ENCODE measurements around the gene RNU6-1.

DNA sequence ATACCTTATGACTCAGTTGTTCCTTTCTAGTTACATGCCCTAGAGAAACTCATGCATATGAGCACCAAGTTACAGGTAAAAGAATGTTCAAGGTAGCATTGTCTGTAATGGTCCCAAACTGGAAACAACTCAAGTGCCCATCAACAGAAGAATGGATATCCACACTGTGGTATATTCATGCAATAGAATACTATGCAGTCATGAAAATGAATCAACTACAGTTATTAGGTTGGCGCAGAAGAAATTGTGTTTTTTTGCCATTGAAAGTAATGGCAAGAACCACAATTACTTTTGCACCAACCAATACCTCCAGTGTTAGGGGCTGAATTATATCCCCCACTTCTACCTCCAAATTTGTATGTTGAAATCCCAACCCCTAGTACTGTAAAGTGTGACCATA is 9.7 kb upstream of the RNU6-1 start:
- TF ChIP-seq, protein P1, sequence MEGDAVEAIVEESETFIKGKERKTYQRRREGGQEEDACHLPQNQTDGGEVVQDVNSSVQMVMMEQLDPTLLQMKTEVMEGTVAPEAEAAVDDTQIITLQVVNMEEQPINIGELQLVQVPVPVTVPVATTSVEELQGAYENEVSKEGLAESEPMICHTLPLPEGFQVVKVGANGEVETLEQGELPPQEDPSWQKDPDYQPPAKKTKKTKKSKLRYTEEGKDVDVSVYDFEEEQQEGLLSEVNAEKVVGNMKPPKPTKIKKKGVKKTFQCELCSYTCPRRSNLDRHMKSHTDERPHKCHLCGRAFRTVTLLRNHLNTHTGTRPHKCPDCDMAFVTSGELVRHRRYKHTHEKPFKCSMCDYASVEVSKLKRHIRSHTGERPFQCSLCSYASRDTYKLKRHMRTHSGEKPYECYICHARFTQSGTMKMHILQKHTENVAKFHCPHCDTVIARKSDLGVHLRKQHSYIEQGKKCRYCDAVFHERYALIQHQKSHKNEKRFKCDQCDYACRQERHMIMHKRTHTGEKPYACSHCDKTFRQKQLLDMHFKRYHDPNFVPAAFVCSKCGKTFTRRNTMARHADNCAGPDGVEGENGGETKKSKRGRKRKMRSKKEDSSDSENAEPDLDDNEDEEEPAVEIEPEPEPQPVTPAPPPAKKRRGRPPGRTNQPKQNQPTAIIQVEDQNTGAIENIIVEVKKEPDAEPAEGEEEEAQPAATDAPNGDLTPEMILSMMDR (IDR thresholded peaks at IDR 0.05; ENCODE audit: poor library complexity): no peak
- TF ChIP-seq EZH2 (IDR thresholded peaks at IDR 0.05; ENCODE audit: borderline replicate concordance) (no peak), EZH2phosphoT487 (IDR thresholded peaks at IDR 0.05; ENCODE audit: low read depth, severe bottlenecking, unreplicated experiment) (no peak)
